ENCODE data around the gene ALX3.
"Not testable (repeated sequence)": the region's sequence is repeated elsewhere in the genome, so short reads cannot be mapped to it uniquely, and the experiment has no call there.

ALX3 gene

DNA sequence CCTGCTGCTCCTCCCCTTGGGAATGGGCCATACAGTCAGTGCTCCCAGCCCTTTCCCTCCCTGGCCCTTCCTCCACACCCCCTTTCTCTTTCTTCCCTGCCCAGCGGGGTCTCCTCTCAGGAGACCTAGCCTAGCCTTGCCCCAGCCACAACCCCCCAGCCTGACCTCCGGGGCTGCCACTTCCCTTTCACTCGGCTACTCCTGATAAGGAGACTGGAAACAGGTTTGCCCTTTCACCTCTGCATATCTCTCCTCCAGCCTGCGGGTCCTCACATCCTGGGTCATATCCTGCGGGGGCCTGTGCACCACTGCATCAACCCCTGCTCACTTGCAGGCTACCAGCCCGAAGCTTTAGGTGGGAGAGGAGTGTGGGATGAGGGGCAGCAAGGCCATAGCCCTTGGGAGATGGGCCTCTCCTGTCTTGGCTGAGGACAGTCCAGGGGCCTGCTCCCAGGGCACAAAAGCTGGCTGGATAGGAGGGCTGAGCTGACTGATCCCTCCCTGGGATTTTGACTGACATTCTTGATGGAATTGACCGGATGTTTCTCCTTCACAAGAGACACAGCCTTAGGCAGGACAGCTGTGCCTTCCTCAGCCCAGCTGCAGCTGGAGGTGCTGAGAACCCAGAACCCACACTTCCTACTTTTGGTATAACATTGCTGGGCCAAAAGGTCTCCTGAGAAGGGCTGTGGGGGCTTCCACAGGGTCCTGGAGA lies 19.2 kb upstream of the ALX3 start:
- DNase-seq (ENCODE audit: low read depth), result no peak

DNA sequence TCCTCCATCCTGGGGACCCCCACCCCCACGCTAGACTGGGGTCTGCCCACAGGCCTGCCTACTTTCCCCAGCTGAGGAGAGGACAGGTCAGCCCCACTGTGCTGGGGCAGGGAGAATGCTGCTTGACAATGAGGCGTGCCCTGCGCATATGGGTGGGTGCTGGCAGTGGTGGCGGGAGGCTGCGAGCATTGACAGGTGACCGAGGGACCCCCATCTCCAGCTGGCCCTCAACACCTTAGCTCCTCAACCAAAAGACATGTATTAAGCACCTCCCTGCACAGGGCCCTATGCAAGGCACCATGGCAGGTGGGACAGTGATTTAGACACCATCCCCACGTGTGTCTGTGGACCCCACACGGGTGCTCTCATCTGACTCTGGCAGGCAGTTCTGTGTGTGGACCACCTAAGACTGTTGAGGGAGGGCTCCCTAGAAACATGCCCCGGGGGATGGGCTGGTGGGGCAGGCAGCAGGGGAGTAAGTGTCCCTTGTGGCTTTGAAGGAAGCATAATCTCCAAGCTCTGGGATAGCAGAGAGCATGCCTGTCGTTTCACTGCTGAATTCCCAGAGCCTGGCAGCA lies 18.4 kb upstream of the ALX3 start:
- DNase-seq (ENCODE audit: low read depth), result no peak

DNA sequence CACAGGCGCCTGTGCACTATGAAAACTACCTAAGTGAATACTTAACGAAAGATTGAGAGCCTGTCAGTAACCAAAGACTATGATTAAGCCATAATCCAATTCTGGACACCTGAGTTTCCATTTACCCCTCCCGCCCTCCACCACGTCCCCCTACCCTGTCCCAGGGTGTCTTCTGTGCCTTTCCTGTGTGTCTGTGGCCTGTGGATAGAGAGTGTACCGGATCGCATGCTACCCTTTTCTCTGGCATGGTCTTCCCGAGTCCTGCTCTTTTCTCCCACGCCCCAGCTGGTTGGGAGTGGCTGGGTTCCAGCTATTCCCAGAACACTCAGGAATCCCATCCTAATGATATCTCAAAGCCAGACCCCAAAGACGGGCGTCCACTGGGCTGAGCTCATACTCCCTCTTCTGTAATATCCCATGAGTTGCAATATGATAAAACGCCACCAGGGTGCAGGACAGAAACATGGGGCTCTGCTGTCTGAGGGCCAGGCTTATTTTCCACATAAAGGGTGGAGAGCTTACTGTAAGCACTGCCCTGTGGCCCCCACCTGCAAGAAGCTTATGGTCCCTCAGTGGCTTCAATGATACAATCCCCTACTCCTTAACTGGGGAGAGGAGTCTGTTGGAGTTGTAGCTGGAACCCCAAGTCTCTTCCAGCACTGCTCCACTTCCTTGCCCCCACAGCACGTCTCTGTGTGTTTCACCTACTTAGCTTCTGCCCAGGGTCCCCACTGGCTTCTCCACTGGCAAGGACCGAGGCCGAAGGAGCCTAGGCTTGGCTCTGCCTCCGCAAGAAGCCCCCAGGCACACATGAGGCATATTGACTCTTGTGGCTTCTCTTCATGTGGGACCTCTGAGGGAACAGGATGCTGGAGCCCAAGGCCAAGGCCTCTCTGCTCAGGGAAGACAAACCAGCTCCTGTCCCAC lies 17.6 kb upstream of the ALX3 start:
- peak; percentile 26 for DNase-seq (ENCODE audit: low read depth)

- no peak for DNase-seq (ENCODE audit: low read depth)
Observed at GRCh38 chr1:110086961-110087360, 16.5 kb upstream of the ALX3 start.

- no peak for DNase-seq (ENCODE audit: low read depth)
Observed at GRCh38 chr1:110085671-110086070, 15.2 kb upstream of the ALX3 start.

DNA sequence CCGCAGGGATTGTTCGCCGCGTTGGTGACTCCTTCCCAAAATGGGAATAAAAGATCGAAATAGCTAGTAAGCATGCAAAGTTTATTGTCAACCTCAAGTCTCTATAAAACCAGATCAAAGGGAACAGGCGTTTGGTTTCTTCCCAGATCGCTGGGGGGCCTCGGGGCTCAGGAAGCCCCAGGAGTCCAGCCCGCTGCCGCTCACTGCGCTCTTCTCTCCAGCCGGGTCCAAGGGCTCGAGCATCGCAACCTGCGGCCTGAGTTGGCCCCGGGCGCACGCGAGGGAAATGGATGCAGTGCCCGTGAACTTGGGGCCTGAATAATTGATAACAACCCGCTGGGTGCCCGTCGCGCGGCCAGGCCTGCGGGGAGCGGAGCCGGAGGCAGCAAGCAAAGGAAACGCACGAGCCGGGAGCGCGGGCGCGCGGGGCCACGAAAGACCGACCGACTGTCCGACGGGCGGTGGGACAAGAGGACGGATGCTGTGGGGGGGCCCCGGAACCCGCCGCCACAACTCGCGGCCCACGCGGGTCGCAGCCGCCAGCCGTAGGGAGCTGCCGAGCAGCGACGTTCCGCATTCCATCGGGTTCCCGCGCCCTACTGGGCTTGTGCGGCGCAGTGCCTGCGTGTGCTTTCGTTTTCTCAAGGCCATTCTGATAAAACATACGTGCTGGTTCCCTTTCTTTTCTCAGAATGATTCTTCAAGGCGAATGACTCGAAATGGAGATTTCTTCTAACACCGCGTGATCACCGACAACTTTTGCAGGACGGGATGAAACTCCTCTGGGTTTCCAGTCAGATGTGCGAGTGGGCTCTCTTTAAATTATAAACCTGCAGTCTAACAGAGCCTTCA lies 14.0 kb upstream of the ALX3 start:
- no peak for DNase-seq (ENCODE audit: low read depth)

- DNase-seq (ENCODE audit: low read depth), result no peak
Observed at GRCh38 chr1:110083866-110084226, 13.4 kb upstream of the ALX3 start.

DNA sequence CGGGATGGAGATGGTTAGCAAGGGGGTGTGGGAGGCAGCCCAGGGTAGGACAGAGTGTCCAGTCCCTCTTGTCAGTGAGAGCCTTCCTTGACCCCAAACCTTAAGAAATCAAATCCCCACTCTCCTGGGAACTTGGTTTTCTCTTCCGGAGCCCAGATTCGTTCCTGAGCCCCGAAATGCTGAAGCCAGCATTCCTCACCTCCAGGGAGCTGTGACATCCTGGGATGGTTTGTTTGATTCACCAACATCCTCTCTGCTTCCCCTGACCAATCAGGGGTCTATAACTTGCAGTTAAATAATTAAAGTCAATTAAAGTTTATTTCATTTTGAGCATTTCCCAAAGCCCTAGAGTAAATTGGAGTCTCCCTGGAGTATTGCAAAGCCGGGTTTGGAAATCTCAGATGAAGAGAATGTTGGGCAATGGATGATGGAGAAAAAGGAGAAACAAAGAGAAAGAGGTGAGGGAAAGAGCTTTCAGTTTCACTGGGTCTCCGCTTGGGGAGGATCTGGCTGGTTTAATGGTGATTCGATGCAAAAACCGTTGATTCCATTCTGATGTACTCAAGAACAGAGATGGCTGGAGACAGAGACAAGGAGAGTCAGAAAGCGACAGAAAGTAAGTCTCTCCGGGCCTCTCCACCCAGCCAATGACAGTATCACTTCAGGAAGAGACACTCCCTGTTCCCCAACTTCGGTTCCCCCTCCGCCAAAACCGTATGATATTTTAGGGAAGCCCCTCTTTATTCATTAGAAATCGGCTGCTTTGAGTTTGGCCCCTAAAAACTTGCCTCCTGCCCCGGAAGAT lies 12.8 kb upstream of the ALX3 start:
- no peak for DNase-seq (ENCODE audit: low read depth)

DNA sequence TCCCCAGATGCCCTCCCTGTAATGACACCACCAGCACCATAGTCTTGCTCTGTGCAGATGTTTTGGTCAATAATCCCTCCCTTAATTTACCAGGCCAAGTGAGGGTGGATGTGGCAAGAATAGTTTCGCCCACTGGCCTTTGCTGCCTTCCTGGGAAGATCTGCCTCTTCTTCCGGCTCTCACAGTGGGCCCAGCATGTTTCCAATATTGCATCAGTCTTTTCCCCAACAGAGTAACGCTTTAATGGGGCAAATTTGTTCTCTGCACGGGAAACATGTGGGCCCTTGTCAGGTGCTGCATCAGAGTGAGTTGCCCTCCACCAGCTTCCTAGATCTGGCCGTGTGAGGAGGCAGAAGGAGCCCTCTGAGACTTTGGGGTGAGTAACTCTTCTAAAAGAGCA lies 12.0 kb upstream of the ALX3 start:
- no peak for DNase-seq (ENCODE audit: low read depth)

- DNase-seq (ENCODE audit: low read depth), result no peak
Observed at GRCh38 chr1:110081061-110081460, 10.6 kb upstream of the ALX3 start.

DNA sequence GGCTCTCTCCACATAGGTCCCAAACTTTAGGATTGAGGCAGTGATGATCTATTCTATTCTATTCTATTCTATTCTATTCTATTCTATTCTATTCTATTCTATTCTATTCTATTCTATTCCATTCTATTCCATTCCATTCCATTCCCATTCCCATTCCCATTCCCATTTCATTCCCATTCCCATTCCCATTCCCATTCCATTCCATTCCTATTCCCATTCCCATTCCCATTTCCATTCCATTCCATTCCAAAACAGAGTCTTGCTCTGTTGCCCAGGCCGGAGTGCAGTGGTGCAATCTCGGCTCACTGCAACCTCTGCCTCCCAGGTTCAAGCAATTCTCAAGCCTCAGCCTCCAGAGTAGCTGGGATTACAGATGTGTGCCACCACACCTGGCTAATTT lies 9.5 kb upstream of the ALX3 start:
- not testable (repeated sequence) for DNase-seq (ENCODE audit: low read depth)

DNA sequence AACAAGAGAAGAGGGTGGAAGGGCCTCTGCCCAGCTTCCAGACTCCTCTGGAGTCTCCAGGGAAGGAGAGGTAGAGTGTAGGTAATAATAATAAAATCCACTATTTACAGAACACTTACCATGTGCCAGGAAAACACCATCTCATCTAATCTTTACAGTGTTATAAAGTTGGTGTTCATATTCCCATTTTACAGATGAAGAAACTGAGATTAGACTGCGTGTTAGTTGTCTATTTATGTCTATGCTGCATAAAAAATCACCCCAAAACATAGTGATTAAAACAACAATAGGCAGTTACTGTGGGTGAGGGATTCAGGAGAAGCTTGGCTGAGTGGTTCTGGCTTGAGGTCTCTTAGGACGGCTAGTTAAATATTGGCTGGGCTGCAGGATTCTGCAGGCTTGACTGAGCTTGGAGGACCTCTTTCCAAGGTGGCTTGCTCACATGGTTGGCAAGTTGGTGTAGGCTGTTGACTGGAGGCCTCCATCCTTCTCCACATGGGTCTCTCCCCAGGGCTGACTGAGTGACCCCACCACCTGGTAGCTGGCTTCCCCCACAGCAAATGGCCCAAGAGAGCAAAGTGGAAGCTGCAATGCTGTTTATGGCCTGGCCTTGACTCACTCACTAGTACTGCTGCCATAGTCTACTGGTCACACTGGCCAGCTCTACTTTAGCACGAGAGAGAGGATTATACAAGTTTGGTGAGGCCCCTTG lies 6.5 kb upstream of the ALX3 start:
- DNase-seq (ENCODE audit: low read depth), result no peak

GRCh38 chr1:110074166-110074565 lies 3.7 kb upstream of the ALX3 start:
- no peak for DNase-seq (ENCODE audit: low read depth)

DNA sequence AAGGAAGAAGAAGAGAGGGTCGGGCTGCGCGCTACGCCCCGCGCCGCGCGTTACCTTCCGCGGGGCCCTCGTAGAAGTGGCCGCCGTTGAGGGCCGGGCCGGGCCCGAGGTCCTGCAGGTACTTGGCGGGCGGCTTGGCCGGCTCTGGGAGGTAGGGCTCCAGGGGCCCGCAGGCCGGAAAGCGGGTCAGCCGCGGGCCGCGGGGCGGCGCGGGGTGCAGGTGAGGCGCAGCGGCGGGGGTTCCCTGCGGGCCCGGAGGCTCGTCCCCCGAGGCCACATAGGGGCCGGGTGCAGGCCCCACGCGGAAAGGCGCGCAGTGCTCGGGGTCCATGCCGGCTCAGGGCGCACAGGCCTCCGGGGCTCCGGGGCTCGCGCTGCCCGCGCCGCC lies 196 bp downstream of the ALX3 start:
- no peak for DNase-seq (ENCODE audit: low read depth)

- no peak for DNase-seq (ENCODE audit: low read depth)
Observed at GRCh38 chr1:110069404-110070281, 829 bp downstream of the ALX3 start.

DNA sequence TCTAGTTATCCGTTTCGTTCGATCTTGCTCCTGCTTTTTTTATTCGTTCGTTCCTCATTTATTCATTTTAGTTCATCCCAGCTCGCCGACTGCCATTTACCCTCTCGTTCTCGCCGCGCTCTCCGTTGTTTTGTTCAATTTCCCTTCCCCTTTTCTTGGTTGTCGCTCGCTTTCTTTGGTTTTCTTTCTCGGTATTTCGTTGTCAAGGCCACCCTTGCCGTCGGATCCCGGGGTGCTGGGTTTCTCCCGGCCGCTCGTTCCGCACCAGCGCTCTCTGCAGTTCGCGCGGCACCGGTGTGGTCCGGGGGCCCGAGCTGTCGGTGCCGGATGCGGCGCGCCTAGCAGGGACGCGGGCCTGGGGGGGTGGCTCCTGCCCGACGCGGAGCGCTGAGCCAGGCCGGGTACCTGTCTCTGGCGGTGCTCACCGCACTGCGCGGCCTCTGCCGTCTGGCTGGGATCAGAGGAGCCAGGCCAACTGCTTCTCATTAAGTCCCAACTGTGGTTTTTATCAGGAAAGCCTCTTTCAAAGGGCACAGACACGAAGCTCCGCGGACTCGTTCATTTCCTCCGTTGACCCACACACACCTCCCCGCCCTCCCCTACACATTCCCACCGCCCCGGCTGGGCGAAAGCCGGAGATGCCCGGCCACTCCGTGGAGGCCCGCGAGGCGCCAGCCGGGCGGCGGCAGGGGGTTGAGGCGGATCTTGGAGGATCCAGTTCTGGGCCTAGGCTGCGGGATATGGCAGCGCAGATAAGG lies 1.6 kb downstream of the ALX3 start:
- DNase-seq (ENCODE audit: low read depth), result no peak

DNA sequence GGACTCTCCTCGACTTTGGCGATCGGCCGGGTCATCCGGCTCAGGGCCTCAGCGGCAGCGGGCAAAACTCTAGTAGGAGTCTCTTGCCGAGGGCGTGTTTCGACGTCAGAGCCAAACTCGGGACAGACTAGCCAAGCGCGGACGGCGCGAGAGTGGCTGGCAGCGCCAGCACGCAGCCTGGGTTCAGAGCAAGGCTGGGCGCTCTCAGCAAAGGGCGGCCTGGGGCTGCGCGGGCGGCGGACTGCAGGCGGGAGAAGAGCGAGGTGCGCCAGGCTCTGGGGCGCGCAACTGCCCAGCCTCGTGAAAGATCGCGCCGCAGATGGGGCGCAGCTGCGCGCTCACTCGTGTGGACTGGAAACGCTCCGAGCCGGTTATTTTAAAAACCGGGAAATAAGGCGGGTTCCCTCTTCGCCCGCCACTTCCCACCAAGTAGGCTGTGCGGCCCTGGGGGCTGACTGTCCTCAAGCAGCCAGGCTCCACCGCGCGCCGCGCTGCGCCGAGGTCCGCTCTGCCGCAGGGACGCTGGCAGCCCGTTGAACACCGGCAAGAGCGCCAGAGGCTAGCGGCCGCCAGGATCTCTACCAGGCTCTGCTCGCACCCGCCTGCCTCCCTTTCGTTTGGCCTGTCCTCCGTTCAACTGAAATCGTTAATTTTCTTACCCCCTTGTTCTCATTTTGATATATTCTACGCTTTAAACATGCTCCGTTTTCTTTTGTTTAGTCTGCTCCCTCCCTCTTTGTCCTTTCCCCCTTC lies 2.4 kb downstream of the ALX3 start:
- DNase-seq (ENCODE audit: low read depth), result no peak

DNA sequence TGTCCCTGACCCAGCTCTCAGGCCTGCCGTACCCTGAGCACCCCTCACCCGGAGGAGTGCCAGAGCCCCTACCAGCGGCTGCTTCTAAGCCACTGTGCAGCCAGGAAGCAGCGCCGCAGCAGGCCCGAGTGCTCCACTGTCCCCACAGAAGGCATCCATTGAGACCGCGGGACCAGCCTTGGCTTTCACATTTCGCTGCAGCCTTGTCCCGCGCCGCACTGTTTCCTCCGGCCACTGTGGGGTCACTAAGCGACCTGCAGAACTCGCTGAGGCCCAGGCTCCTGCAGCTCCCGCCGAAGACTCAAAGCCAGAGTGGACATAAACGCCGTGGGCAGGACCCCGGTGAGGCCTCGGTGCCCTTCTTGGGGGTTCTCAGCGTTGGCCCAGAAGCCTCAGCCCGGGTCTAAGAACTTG lies 3.0 kb downstream of the ALX3 start:
- no peak for DNase-seq (ENCODE audit: low read depth)
